ENCODE data around the gene IGF1R.

DNA sequence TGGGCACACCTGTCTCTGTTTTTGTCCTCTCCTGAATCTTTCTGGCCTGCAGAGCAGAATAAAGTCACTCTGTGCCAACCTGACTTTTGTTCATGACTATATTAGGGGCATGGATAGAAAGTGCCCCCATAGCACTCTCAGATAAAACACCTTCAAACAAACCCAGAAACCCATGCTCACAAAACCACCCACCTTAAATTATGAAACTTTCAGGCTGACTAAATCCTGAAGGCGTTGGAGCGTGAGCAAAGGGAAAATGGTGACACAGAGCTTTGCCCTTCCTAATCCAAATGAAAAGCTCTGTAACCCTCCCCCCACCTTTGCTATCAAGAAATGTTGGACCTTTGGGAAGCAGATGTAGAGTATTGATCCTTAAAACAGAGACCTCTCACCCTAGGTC lies 138.9 kb downstream of the IGF1R start:
- TF ChIP-seq, protein P1, sequence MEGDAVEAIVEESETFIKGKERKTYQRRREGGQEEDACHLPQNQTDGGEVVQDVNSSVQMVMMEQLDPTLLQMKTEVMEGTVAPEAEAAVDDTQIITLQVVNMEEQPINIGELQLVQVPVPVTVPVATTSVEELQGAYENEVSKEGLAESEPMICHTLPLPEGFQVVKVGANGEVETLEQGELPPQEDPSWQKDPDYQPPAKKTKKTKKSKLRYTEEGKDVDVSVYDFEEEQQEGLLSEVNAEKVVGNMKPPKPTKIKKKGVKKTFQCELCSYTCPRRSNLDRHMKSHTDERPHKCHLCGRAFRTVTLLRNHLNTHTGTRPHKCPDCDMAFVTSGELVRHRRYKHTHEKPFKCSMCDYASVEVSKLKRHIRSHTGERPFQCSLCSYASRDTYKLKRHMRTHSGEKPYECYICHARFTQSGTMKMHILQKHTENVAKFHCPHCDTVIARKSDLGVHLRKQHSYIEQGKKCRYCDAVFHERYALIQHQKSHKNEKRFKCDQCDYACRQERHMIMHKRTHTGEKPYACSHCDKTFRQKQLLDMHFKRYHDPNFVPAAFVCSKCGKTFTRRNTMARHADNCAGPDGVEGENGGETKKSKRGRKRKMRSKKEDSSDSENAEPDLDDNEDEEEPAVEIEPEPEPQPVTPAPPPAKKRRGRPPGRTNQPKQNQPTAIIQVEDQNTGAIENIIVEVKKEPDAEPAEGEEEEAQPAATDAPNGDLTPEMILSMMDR (IDR thresholded peaks at IDR 0.05) = no peak
- no peak for TF ChIP-seq POLR2AphosphoS5 (IDR thresholded peaks at IDR 0.05)
- TF ChIP-seq POLR2A (IDR thresholded peaks at IDR 0.05) = no peak
